GM23338 (cell line): Measurements from ENCODE around the gene PPP1R9A. TPM values are rescaled to one million over a fixed set of nuclear protein-coding genes. Genes with fewer than 3 reads are reported as not detected.

Source experiments
- ATAC-seq: fragments of 200-7000 bp; cut with Tn5 transposase; 3 replicates; pipeline ENCODE4 v1.9.1; 2020
- DNase-seq: peaks from one replicate; pipeline ENCODE4 v3.0.0-alpha.2; 2015; ENCODE audit warnings: low spot score
- H2AFZ ChIP-seq: fragments of 200-600 bp; sonication (generic); 2 replicates; pipeline ENCODE4 v1.8.0; 2016; ENCODE audit warnings: antibody characterized with exemption, mild to moderate bottlenecking, moderate library complexity
- H3F3A ChIP-seq: fragments of 200-600 bp; sonication (generic); replicated peaks from 2 replicates; pipeline ENCODE4 v1.8.0; 2017; ENCODE audit warnings: antibody characterized with exemption, mixed run types, low read depth
- H3K27ac ChIP-seq: fragments of 200-600 bp; sonication (generic); 2 replicates; pipeline ENCODE4 v1.6.1; 2016; ENCODE audit warnings: low read depth
- H3K27me3 ChIP-seq: fragments of 200-600 bp; sonication (generic); 2 replicates; pipeline ENCODE4 v1.8.0; 2016; ENCODE audit warnings: mild to moderate bottlenecking, mixed run types, moderate library complexity; ENCODE audit not compliant: insufficient read depth
- H3K36me3 ChIP-seq: fragments of 200-600 bp; sonication (generic); 2 replicates; pipeline ENCODE4 v1.8.0; 2016; ENCODE audit warnings: mild to moderate bottlenecking; ENCODE audit not compliant: insufficient read depth
- H3K4me1 ChIP-seq: fragments of 200-600 bp; sonication (generic); 2 replicates; pipeline ENCODE4 v1.8.0; 2016; ENCODE audit warnings: mild to moderate bottlenecking, moderate library complexity; ENCODE audit not compliant: insufficient read depth
- H3K4me2 ChIP-seq: fragments of 200-600 bp; sonication (generic); 2 replicates; pipeline ENCODE4 v1.7.1; 2017; ENCODE audit warnings: mixed run types
- H3K4me3 ChIP-seq: fragments of 200-600 bp; sonication (generic); 2 replicates; pipeline ENCODE4 v1.6.1; 2016; ENCODE audit warnings: mixed run types
- H3K79me2 ChIP-seq: fragments of 200-600 bp; sonication (generic); replicated peaks from 2 replicates; pipeline ENCODE4 v1.8.0; 2017; ENCODE audit warnings: mild to moderate bottlenecking; ENCODE audit not compliant: insufficient read depth
- H3K9me2 ChIP-seq: fragments of 200-600 bp; sonication (generic); 2 replicates; pipeline ENCODE4 v1.8.0; 2017; ENCODE audit not compliant: insufficient read depth
- H4K20me1 ChIP-seq: fragments of 200-600 bp; sonication (generic); replicated peaks from 2 replicates; pipeline ENCODE4 v1.8.0; 2017; ENCODE audit warnings: mild to moderate bottlenecking; ENCODE audit not compliant: insufficient read depth
- H3K27ac Mint-ChIP-seq: 2 replicates; pipeline ENCODE4 v1.8.0; 2020; ENCODE audit warnings: inconsistent platforms, mild to moderate bottlenecking, moderate library complexity, mixed read lengths
- H3K27me3 Mint-ChIP-seq: 3 replicates; pipeline ENCODE4 v1.8.0; 2022; ENCODE audit warnings: low read depth, mild to moderate bottlenecking, moderate library complexity, mixed read lengths, inconsistent platforms; ENCODE audit not compliant: insufficient read depth, poor library complexity
- H3K36me3 Mint-ChIP-seq: 3 replicates; pipeline ENCODE4 v1.8.0; 2021; ENCODE audit warnings: low read depth, mild to moderate bottlenecking, inconsistent platforms, moderate library complexity, mixed read lengths
- H3K4me1 Mint-ChIP-seq: 3 replicates; pipeline ENCODE4 v1.8.0; 2020; ENCODE audit warnings: mild to moderate bottlenecking, inconsistent platforms, mixed read lengths
- H3K4me3 Mint-ChIP-seq: 3 replicates; pipeline ENCODE4 v1.8.0; 2021; ENCODE audit warnings: moderate library complexity, mild to moderate bottlenecking, inconsistent platforms, mixed read lengths
- H3K9me3 Mint-ChIP-seq: 3 replicates; pipeline ENCODE4 v1.8.0; 2020; ENCODE audit warnings: moderate library complexity, mild to moderate bottlenecking, inconsistent platforms, mixed read lengths
- EZH2phosphoT487 ChIP-seq: fragments of 200-600 bp; sonication (generic); IDR thresholded peaks from one replicate; pipeline ENCODE4 v1.8.1; 2018; ENCODE audit warnings: antibody characterized with exemption; ENCODE audit not compliant: unreplicated experiment
- STAT1 ChIP-seq: IDR thresholded peaks from one replicate; pipeline ENCODE4 v1.6.1; 2016; ENCODE audit warnings: antibody characterized with exemption; ENCODE audit not compliant: unreplicated experiment
- ZNF331 ChIP-seq: fragments of 250-450 bp; sonication (Bioruptor Pico); IDR thresholded peaks from 2 replicates; pipeline ENCODE4 v1.5.0; 2020; ENCODE audit warnings: low read depth, mild to moderate bottlenecking, moderate library complexity
- polyA plus RNA-seq: library from polyadenylated mRNA; unstranded; fragments of >200 nt; fragmentation: Nextera tagmentation; extraction: Ambion mirVana; gene quantifications from 2 replicates; pipeline ENCODE4 v1.2.1, GENCODE V29; 2016
- total RNA-seq: library from RNA; depleted of rRNA; stranded (reverse); fragments of >200 nt; shearing (Covaris generic); gene quantifications from 2 replicates; pipeline ENCODE4 v1.2.3, GENCODE V29; 2014
- TF ChIP-seq, protein P1 (sequence below): fragments of 250-450 bp; sonication (Bioruptor Pico); IDR thresholded peaks from 2 replicates; pipeline ENCODE4 v1.5.0; 2020; ENCODE audit warnings: mild to moderate bottlenecking, moderate library complexity

Gene PPP1R9A
- total and polyA plus RNA-seq, 2 experiments from 2014 or later = 10.6 to 31.8 TPM

DNA sequence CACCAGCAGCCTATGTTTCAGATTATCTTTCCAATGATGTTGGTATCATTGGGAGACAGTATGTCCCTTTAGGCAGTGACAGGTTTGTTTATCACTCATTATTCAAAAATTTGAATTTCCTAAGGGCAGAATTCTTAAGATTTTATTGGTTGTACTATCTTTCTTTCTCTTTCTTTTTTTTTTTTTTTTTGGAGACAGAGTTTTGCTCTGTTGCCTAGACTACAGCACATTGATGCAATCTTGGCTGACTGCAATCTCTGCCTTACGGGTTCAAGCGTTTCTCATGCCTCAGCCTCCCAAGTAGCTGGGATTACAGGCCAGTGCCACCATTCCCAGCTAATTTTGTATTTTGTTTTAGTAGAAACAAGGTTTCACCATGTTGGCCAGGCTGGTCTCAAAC, 305.8 kb downstream of the PPP1R9A start:
- no peak overlapping the region for H3K4me3 Mint-ChIP-seq
- no peaks in the 10 kb centered on the region for H3K4me1 ChIP-seq
- no peaks in the 10 kb centered on the region for H3K4me1 Mint-ChIP-seq
- H3K27ac Mint-ChIP-seq = no peak overlapping the region
- no peaks in the 10 kb centered on the region for H3K36me3 ChIP-seq
- H3K79me2 ChIP-seq = no peaks in the 10 kb centered on the region
- no peak overlapping the region for H3K4me3 ChIP-seq
- ATAC-seq (no peak), DNase-seq (no peak)
- H3K9me2 ChIP-seq = no peaks in the 10 kb centered on the region
- H3K36me3 Mint-ChIP-seq = peaks cover 11% of the 10 kb centered on the region; the same call in 2 of the 3 replicates
- no peaks in the 10 kb centered on the region for H3K27me3 Mint-ChIP-seq
- no peaks in the 10 kb centered on the region; the same call in 1 of the 2 replicates for H4K20me1 ChIP-seq
- H3K27ac ChIP-seq = no peak overlapping the region
- TF ChIP-seq EZH2phosphoT487 (no peak), STAT1 (no peak), ZNF331 (CRISPR knock-in tag) (no peak)
- no peaks in the 10 kb centered on the region for H3K27me3 ChIP-seq
- H3K9me3 Mint-ChIP-seq = peaks cover 5% of the 10 kb centered on the region; the same call in 2 of the 3 replicates
- no peaks in the 10 kb centered on the region for H3F3A ChIP-seq
- no peak overlapping the region for H3K4me2 ChIP-seq
- no peak overlapping the region for H2AFZ ChIP-seq

DNA sequence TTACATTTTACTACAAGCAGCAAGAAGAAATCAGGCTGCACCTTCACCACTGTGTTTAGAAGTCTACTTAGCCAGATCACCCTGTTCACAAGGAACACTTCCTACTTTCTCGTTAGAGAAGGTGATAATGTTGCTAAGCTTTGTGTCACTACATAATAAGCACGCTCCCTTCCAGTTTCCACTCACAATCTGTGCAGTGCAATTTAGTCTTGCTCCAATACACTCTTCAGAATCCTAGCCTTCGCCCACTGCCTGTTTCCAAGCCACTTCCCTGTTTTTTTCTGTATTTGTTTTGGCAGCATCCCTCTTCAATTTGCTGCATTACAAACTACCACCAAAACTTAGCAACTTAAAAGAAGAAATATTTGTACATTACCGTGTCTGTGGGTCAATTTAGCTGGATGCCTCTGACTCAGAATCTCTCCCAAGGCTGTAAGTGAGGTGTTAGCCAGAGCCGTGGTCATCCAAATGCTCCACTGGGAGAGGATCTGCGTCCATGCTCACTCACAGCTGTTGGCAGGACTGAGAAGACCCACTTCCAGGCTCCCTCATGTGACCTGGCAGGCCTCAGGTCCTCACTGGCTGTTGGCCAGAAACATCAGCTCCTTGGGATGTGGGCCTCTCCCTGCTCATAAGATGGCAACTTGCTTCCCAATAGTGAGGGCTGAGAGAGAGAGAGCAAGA, 306.6 kb downstream of the PPP1R9A start:
- Histone ChIP-seq H3K9me2 (no peaks in the 10 kb centered on the region), H3K27ac (no peak overlapping the region), H3K4me3 (no peak overlapping the region), H3K79me2 (no peaks in the 10 kb centered on the region), H3K4me1 (no peaks in the 10 kb centered on the region), H3K27me3 (no peaks in the 10 kb centered on the region), H4K20me1 (no peaks in the 10 kb centered on the region; the same call in 1 of the 2 replicates), H3K4me2 (no peak overlapping the region), H2AFZ (no peak overlapping the region), H3F3A (no peaks in the 10 kb centered on the region), H3K36me3 (no peaks in the 10 kb centered on the region)
- TF ChIP-seq, protein P1, sequence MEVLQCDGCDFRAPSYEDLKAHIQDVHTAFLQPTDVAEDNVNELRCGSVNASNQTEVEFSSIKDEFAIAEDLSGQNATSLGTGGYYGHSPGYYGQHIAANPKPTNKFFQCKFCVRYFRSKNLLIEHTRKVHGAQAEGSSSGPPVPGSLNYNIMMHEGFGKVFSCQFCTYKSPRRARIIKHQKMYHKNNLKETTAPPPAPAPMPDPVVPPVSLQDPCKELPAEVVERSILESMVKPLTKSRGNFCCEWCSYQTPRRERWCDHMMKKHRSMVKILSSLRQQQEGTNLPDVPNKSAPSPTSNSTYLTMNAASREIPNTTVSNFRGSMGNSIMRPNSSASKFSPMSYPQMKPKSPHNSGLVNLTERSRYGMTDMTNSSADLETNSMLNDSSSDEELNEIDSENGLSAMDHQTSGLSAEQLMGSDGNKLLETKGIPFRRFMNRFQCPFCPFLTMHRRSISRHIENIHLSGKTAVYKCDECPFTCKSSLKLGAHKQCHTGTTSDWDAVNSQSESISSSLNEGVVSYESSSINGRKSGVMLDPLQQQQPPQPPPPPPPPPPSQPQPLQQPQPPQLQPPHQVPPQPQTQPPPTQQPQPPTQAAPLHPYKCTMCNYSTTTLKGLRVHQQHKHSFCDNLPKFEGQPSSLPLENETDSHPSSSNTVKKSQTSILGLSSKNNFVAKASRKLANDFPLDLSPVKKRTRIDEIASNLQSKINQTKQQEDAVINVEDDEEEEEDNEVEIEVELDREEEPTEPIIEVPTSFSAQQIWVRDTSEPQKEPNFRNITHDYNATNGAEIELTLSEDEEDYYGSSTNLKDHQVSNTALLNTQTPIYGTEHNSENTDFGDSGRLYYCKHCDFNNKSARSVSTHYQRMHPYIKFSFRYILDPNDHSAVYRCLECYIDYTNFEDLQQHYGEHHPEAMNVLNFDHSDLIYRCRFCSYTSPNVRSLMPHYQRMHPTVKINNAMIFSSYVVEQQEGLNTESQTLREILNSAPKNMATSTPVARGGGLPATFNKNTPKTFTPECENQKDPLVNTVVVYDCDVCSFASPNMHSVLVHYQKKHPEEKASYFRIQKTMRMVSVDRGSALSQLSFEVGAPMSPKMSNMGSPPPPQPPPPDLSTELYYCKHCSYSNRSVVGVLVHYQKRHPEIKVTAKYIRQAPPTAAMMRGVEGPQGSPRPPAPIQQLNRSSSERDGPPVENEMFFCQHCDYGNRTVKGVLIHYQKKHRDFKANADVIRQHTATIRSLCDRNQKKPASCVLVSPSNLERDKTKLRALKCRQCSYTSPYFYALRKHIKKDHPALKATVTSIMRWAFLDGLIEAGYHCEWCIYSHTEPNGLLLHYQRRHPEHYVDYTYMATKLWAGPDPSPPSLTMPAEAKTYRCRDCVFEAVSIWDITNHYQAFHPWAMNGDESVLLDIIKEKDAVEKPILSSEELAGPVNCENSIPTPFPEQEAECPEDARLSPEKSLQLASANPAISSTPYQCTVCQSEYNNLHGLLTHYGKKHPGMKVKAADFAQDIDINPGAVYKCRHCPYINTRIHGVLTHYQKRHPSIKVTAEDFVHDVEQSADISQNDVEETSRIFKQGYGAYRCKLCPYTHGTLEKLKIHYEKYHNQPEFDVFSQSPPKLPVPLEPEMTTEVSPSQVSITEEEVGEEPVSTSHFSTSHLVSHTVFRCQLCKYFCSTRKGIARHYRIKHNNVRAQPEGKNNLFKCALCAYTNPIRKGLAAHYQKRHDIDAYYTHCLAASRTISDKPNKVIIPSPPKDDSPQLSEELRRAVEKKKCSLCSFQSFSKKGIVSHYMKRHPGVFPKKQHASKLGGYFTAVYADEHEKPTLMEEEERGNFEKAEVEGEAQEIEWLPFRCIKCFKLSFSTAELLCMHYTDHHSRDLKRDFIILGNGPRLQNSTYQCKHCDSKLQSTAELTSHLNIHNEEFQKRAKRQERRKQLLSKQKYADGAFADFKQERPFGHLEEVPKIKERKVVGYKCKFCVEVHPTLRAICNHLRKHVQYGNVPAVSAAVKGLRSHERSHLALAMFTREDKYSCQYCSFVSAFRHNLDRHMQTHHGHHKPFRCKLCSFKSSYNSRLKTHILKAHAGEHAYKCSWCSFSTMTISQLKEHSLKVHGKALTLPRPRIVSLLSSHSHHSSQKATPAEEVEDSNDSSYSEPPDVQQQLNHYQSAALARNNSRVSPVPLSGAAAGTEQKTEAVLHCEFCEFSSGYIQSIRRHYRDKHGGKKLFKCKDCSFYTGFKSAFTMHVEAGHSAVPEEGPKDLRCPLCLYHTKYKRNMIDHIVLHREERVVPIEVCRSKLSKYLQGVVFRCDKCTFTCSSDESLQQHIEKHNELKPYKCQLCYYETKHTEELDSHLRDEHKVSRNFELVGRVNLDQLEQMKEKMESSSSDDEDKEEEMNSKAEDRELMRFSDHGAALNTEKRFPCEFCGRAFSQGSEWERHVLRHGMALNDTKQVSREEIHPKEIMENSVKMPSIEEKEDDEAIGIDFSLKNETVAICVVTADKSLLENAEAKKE = no peak
- no peaks in the 10 kb centered on the region for H3K4me1 Mint-ChIP-seq
- H3K4me3 Mint-ChIP-seq = no peak overlapping the region
- H3K27ac Mint-ChIP-seq = no peak overlapping the region
- no peak for DNase-seq
- ATAC-seq = no peak
- H3K36me3 Mint-ChIP-seq = peaks cover 11% of the 10 kb centered on the region; the same call in 2 of the 3 replicates
- peaks cover 5% of the 10 kb centered on the region; the same call in 2 of the 3 replicates for H3K9me3 Mint-ChIP-seq
- H3K27me3 Mint-ChIP-seq = no peaks in the 10 kb centered on the region
